Inflammatory macrophage (primary cell): Measurements from ENCODE around the gene FANCC.

Experiments
- DNase-seq, 2 donors: peaks; one replicate each; pipeline ENCODE4 v3.0.0-alpha.2; 2020 to 2022

FANCC gene

DNA sequence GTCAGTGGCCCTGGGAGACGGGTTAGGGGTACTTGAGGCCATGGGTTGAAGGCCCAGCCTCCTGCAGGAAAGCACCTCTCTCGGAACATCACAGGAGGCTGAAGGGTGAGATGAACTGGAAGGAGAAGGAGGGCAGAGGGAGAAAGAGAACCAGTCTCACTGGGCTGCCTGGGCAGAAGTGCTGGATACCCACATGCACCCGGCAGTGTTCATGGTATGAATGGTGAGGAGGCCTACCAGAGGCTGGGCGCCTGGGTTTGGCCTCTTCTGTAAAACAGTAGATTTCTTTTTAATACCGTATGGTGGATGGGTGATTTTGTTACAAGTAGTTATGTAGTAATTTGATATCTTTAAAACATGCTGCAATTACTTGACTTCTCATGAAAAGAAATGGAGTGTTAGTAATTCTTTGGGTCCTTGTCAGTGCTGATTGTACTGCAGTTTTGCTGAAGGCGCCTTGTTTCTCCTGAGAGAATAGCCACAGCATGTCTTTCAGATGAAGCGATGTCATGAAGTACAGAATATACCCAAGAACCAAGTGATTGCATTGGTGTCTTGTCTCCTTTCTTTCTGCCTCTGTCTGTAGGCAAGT, 258.6 kb downstream of the FANCC start:
- DNase-seq: no peak

DNA sequence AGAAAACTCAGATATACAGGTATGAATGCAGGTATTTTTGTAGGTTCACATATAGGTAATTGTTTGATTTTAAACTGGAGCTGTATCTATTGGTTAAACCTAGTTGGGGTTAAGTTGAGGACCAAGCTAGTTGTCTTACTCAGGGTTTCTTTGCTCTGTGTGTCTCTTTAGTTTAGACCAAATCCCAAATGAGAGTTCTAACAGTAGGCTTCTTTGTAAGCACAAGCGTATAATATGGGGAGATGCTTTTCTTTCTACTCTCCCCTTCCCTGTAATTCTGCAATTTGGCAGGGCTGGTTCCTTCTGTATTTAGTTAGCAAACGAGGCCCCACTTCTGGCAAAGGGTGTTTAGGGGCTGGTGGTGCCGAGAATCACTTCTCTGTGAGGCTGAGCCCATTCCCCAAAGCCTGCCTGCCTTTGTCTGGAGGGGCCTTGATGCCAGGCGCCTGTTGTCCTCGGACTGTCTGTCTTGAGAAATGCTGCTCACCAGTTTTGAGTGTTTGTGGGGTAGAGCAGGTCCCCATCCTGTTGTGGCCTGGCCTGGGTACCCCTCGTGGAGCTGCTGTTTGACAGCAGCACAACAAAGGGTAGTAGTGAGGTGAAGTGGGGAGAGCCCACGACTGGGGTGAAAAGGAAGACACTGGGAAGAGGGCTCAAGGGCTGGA, 259.3 kb downstream of the FANCC start:
- no peak for DNase-seq

- no peak for DNase-seq
Observed at GRCh38 chr9:95057101-95057500, 260.4 kb downstream of the FANCC start.

DNA sequence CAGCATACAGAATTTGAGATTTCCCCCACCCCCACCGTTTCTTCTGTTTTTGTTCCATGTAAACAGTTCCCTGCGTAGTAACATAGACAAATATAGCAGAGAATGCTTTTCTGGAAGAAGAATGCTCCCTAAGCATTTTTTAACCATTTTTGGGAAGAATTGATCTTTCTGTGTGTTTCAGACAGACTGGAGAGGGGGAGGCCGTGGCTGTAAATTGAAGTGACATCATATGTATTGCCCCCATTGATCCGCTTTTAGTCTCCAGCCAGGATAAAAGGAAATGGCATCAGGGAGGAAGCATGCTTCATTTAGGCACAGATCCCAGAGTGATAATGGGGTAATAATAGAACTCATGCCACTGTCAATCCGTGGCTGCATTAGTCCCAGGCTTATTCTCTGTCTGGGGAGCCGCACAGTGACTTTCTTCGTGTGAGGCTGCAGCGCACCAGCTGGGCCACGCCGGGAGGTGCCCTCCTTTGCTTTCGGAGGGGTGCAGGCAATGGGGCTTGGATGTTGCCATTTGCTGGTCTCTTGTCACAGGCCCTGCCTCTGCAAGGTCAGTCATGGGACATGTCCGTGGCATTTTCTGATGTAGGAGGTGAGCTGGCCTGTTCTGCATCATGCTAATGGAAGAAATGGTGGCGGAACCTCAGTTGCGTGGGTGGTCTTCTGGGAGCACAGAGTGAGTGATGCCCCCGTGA, 261.5 kb downstream of the FANCC start:
- no peak for DNase-seq

GRCh38 chr9:95055334-95055850, 262.1 kb downstream of the FANCC start:
- no peak for DNase-seq

- DNase-seq: no peak
Observed at GRCh38 chr9:95053611-95054570, 263.6 kb downstream of the FANCC start.

DNA sequence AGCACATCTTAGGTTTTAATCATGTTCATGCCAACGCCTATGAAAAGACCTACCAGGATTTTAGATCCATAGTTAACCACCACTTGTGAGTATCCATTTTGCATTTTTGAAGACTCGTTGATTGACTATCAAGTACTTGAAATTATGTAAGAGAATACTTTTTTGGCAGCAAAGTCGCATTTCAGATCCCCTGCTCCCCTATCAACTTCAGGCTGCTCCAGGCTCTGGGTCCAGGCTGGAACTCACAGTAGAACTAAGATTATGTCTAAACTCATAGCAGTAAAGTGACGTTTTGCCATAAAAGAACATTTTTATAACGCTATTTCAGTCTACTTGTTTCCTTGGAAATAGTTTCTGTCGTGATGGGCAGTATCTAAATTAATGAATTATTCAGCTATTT, 267.7 kb downstream of the FANCC start:
- no peak for DNase-seq
